K562 treated with DMSO at 1 percent for 24 hours (cell line): ENCODE measurements around the gene RASSF1. TPM values are rescaled to one million over a fixed set of nuclear protein-coding genes. Genes with fewer than 3 reads are reported as not detected.

ENCODE experiments used
- total RNA-seq: library from RNA; unstranded; fragments of 300-600 nt; gene quantifications from 2 replicates; pipeline ENCODE4 v1.2.3, GENCODE V29; 2022; ENCODE audit warnings: low read depth; ENCODE audit not compliant: insufficient read depth

The RASSF1 gene, protein sequence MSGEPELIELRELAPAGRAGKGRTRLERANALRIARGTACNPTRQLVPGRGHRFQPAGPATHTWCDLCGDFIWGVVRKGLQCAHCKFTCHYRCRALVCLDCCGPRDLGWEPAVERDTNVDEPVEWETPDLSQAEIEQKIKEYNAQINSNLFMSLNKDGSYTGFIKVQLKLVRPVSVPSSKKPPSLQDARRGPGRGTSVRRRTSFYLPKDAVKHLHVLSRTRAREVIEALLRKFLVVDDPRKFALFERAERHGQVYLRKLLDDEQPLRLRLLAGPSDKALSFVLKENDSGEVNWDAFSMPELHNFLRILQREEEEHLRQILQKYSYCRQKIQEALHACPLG
- 51.1 and 54.0 TPM in 2 replicates for total RNA-seq

DNA sequence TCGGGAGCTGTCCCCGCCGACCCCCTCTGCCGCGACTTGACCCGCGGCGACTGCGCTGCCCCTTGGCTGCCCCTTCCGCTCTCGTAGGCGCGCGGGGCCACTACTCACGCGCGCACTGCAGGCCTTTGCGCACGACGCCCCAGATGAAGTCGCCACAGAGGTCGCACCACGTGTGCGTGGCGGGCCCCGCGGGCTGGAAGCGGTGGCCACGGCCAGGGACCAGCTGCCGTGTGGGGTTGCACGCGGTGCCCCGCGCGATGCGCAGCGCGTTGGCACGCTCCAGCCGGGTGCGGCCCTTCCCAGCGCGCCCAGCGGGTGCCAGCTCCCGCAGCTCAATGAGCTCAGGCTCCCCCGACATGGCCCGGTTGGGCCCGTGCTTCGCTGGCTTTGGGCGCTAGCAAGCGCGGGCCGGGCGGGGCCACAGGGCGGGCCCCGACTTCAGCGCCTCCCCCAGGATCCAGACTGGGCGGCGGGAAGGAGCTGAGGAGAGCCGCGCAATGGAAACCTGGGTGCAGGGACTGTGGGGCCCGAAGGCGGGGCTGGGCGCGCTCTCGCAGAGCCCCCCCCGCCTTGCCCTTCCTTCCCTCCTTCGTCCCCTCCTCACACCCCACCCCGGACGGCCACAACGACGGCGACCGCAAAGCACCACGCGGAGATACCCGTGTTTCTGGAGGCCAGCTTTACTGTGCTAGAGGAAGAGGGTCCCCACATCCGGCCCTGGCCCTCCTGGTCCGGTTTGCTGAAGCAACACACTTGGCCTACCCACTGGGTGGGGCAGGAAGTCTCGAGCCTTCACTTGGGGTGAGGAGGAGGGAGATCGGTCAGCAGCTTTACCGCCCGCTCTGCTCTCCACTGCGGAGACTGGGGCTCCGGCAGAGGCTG lies at the start of gene RASSF1:
Gene RASSF1, minus strand, starts transcription at position 389 of the 882 bp plus-strand sequence. Its CDS starts 31 bp downstream, at position 358.

DNA sequence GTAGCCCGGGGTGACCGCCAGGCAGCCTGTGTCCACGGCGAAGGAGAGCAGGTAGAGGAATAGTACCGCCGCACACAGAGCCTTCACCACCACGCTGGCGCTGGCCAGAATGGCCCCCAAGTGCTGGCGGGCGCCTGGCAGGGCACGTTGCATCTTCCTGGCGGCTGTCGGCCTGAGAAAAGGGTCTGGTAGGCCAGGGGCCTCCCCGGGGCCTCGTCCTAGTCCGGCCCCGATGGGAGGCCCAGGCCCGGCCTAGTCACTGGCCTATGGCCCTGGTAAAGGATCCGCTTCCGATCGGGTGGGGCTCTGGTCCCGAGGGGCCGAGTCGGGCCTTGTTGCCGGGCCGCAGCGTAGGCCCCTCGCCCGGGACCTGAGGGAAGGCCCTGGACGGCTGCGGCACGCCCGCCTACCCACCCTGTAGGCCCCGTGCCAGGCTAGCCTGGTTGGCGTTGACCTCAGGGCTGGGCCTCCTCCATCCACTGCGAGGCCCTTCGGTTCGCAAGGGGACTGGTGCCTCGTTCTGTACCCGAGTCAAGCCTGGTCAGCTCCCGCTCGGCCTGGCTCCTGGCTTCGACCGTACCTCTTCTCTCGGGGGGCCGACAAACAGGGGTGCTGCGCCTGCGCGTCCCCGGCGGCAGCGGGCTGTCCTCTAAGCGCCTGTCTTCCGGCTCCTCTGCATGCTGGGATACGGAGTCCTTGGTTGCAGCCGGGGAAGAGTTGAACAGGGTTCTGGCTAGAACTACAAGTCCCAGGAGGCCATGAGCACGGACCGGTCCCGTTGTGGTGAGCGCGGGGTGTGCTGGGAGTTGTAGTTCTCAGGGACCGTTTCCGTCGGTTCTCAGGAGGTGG lies 18.5 kb upstream of the RASSF1 start, which contains the start of gene TMEM115:
Gene TMEM115, minus strand, starts transcription at position 611 of the 849 bp plus-strand sequence. Its CDS starts 458 bp downstream, at position 153.

DNA sequence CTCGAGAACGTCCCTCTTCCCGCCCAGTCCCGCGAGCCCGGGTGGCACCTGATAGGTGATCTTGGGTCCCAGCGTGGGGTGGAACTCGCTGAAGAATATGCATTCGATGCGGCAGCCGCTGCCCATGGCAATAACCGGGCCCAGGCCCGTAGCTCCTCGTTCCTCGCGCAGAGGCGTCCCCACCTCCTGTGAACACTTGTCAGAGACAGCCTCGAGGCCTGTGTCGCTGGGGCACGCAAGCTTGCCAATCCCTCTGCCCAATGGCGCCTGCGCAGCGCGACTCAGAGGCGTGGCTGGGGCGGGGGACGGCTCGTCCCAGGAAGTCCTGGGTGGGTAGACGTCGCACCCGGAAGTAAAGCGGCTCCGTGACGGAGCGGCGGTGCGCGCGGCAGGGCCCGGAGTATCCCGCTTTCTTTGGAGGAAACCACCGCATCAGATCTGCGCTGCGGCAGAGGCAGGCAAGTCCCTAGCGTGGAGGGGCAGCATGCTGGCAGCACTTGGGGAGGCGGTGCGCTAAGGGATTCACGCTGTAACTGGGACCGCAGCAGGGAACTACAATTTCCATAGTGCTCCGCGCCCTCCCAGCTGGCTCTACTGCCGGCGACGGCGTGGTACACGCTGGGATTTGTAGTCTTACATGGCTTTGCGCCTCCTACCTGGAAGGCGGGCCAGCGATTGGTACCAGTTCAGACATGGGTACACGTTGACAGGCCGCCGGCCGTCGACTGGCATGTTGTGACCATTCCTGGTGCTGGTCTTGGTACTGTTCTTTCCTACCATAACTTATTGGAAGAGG lies 10.1 kb upstream of the RASSF1 start, which contains the start of the genes CYB561D2 and NPRL2:
Gene CYB561D2, plus strand, starts transcription at position 336 of the 796 bp plus-strand sequence. CDS start 572 bp downstream, outside the sequence.
Gene NPRL2, minus strand, starts transcription at position 249 of the 796 bp plus-strand sequence. Its CDS starts 123 bp downstream, at position 126.

DNA sequence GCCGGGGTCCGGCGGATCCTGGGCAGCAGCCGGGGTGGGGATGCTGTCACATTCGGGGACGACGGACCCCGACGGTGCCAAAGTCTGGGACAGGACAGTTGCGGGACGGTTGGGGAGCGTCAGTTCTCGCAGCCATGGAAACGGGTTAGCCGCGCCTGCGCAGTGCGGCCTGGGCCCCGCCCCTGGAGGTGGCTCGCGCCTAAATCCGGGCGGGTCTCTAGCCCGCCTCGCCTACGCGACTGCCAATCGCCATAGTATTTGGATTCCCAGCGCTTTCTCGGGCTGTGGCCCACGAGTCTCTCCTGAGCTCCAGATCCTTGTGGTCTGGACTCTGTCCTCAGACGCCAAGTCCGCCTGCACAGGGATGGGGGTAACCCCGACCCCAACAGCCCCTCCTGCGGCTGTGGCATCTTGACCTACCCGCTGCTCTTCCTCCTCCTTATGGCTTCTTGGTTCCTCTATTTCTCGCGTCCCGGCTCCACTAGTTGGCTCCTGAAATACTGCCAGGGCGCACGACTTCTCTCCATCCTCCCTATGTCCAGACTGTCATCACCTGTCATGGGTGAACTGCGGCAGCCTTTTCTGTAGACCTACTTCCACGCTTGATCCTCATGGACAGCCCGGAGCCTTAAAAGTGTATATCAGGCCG lies 5.1 kb upstream of the RASSF1 start, which contains the start of gene ZMYND10:
Gene ZMYND10, minus strand, starts transcription at position 147 of the 649 bp plus-strand sequence. CDS start 153 bp downstream, outside the sequence.

DNA sequence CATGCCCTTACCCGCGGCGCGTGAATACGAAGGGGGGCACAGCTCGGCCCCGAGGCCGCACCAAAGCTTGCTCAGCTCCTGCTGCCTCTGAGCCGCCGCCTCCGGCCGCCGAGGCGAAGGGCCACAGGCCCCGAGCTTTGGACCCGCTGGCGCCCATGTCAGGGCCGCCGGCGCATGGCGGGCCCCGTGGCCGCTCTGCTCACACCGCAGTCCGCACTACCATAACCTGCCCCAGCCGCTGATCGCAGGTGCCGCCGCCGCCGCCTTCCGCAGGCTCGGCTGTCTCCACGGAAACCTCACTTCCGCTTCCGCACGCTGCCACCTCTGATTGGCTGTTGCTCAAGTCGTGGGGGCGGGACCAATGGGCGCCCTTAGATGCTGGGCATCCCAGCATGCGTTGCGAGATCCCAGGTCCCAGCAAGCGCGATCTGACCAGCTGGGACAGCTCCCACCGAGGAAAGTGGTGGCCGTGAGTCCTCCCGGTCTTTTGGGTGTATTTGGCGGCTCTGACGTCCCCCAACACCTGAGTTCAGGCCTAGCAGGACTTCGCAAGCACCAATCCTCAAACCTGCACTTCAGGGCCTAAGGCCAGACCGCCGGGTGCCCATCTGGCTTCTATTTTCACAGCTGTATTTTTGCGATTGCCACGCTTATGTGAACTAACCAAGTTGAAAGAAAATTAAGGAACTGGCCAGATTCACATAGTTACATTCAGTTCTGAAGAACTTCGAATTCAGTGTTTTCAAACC lies 12.5 kb downstream of the RASSF1 start, which contains the start of gene TUSC2:
Gene TUSC2, minus strand, starts transcription at position 281 of the 749 bp plus-strand sequence. Its CDS starts 124 bp downstream, at position 157.

DNA sequence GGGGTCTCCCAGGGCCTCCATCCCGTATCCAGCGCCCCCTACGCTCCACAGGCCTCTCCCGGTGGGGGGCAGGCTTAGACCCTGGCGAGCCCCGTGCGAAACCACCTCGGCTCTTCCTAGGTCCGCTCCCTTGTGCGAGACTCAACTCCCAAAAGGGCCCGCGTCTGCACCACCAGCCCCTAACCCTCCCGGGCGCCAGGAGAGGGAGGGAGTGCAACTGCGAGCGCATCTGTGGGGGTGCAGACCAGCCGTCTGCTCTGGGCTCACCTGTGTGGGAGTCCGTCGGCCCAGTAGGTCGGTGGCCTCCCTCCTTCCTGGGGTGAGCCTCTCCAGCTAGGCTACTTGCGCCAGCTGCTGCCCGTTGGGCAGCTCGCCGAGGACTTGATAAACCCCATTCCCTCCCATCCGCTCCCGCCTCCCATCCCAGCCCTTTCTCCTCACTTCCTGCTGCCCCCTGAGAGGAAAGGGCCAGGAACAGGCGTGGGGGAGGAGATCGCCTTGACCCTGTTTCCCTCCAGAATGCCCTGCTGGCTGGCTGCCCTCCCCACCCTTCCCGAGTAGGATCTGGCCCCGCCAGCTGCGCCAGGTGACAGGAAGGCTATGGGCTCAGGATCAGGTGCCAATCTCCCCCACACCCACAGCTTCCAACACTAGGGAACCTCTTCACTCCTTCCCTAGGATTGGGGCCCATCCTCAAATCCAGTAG lies 18.1 kb downstream of the RASSF1 start, which contains the start of gene HYAL2:
Gene HYAL2, minus strand, starts transcription at position 360 of the 706 bp plus-strand sequence. CDS start 2,256 bp downstream, outside the sequence.

DNA sequence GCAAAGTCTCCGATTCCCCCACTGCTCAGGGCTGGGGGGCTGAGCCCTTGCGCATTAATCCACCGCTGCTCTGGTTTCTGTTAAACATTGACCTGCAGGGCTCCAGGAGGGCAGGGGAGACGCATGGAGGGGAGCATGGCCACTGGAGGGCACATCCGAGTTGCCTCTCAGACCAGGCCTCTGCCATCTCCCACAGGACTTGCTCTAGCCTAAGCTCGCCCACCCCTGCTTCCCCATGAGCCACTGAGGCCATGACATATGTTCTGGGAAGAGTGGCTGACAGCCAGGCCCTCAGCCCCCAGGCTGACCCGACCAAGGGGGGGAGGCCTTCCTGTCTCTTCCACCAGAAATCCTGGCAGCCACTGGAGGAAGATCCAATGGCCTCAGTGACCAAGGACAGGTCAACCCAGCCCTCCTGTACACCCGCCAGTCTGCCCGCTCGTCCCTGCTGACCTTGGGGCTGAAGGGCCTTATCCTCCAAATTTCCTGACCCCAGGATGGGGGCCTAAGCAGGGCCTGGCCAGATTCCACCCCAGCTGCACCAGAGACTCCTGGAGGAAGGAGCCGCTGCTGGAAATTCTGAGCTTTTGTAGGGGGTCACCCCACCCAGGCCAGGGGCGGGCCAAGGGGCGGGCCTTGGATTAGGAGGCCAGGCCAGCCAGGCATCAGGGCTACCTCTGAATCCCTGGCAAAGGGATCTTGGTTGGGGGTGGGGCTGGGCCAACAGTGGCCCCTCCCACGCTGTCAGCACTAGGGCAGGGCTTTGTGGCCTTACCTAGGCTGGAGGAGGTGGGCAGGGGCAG lies 37.4 kb downstream of the RASSF1 start, which contains the start of gene HYAL1:
Gene HYAL1, minus strand, starts transcription at position 562 of the 803 bp plus-strand sequence. CDS start 618 bp downstream, outside the sequence.

DNA sequence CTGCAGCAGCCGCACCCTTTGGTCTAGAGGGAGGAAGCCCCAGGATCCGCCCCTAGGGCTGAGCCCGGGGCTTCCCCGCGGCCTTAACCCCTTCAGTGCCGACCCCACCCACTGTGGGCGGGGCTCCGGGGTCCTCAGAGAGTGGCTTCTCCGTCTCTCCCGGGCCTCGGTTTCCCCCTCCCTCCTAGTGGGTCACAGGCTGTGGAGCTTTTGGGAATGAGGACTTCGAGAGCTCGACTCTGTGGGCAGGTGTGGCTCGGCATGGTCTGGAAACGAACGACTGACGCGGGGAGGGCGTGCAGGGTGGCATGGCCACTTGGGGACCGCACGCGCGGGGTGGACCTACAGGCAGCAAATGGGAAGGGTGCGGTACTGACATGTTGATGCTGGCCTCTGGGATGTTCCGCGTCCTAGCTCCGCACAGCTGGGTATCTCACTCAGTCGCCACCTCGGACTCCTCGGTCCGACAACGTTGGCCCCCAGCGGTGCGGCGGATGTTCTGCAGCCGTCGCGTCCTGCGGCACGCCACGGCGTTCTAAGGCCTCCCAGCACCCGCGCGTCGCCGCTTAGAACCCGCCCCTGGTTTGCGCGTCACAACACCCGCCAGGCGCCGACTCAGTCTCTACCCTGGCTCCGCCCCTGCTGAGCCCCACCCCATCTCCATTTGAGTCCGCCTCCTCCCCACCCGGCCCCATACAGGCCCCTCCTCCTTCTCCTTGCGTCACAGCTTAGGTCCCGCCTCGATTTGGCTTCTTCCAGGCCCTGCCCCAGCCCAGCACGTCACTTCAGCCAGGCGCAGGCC lies 41.6 kb downstream of the RASSF1 start, which contains the start of the genes HYAL3 and NAA80:
Gene HYAL3, minus strand, starts transcription at position 570 of the 802 bp plus-strand sequence. CDS start 3,803 bp downstream, outside the sequence.
Gene NAA80, minus strand, starts transcription at position 570 of the 802 bp plus-strand sequence. CDS start 1,942 bp downstream, outside the sequence.

DNA sequence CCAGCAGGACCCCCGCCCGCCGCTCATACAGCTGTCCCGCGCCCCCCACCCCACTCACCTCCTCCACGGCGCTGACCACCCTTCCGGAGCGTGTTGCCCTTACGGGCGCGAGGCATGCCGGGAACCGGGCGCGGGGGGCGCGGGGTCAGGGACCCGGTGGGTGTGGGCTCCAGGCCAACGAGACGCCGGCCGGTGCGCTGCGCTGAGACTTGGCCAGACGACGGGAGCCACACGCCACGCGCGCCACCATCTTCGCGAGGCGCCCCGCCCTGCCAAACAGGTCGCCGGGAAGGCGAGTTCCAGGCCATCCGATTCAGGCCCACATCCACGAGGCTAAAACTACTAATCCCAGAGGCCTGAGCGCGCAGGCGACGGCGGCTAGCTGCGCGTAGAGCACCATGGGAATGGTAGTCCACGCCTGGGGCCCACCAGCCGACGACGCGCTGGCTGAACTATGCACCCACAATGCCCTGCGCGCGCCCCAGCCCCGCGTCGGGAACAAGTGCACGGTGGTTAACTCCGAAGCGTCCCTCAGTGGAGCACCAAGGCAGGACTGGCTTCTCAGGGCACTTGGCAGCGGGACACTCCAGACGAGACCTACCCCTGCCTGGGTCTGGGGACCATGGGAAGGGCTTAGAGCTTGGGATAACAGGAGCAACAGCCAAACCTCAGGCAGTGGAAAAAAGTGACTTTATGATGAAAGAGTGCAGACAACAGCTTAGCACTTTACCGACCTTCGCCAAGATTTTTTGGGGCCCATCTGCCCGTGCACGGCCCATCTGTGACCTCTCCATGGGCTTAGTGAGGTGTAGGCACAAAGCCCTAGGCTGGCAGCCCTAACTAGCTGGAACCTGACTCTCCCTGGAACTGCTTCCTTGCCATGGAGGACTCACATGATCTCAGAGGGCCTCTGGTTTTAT lies 48.2 kb downstream of the RASSF1 start, which contains the start of gene IFRD2:
Gene IFRD2, minus strand, starts transcription at position 271 of the 920 bp plus-strand sequence. Its CDS starts 155 bp downstream, at position 116.

Other genes with a start within 250 kb of the RASSF1 start
- gene SEMA3F, start 185.5 kb downstream of the RASSF1 start, total RNA-seq: 2.6 and 3.8 TPM in 2 replicates
- not detected in 2 replicates for gene GNAT1, start 149.2 kb downstream of the RASSF1 start, total RNA-seq
- gene SLC38A3, start 135.6 kb downstream of the RASSF1 start, total RNA-seq: 0.20 and 0.23 TPM in 2 replicates
- gene GNAI2, start 104.6 kb downstream of the RASSF1 start, total RNA-seq: 117 and 120 TPM in 2 replicates
- 2.9 and 4.0 TPM in 2 replicates for gene SEMA3B, start 71.7 kb downstream of the RASSF1 start, total RNA-seq
- gene LSMEM2, start 61.7 kb downstream of the RASSF1 start, total RNA-seq: not detected in 2 replicates
- gene IFRD2, start 48.4 kb downstream of the RASSF1 start, total RNA-seq: 28.7 and 39.0 TPM in 2 replicates
- 7.0 and 10.0 TPM in 2 replicates for gene HYAL3, start 41.4 kb downstream of the RASSF1 start, total RNA-seq
- gene NAA80, start 41.4 kb downstream of the RASSF1 start, total RNA-seq: 7.8 and 8.6 TPM in 2 replicates
- 4.3 and 6.8 TPM in 2 replicates for gene HYAL1, start 37.3 kb downstream of the RASSF1 start, total RNA-seq
- gene HYAL2, start 18.1 kb downstream of the RASSF1 start, total RNA-seq: 21.1 and 27.9 TPM in 2 replicates
- gene TUSC2, start 12.6 kb downstream of the RASSF1 start, total RNA-seq: 46.1 and 70.9 TPM in 2 replicates
- 0.88 and 1.3 TPM in 2 replicates for gene ZMYND10, start 4.9 kb upstream of the RASSF1 start, total RNA-seq
- 24.8 and 28.6 TPM in 2 replicates for gene NPRL2, start 9.9 kb upstream of the RASSF1 start, total RNA-seq
- 16.0 and 16.1 TPM in 2 replicates for gene CYB561D2, start 10.0 kb upstream of the RASSF1 start, total RNA-seq
- gene TMEM115, start 18.7 kb upstream of the RASSF1 start, total RNA-seq: 46.7 and 47.7 TPM in 2 replicates
- gene CACNA2D2, start 162.8 kb upstream of the RASSF1 start, total RNA-seq: 0.53 and 0.74 TPM in 2 replicates
- gene C3orf18, start 226.9 kb upstream of the RASSF1 start, total RNA-seq: 4.1 and 6.8 TPM in 2 replicates
- gene HEMK1, start 228.7 kb upstream of the RASSF1 start, total RNA-seq: 21.0 and 23.4 TPM in 2 replicates